ENCODE measurements around the gene KLF6. TPM values are rescaled to one million over a fixed set of nuclear protein-coding genes. Genes with fewer than 3 reads are reported as not detected.

Gene KLF6
- total RNA-seq, 2 experiments from 2014 or later: 116 to 120 TPM

- POLR2A ChIA-PET: no interaction called here
- Mint-ChIP-seq H3K27me3 (peaks cover 1% of the 10 kb centered on the region), H3K9me3 (no peaks in the 10 kb centered on the region), H3K36me3 (ENCODE audit: low read depth) (no peaks in the 10 kb centered on the region), H3K4me3 (no peak overlapping the region), H3K27ac (no peak overlapping the region), H3K4me1 (ENCODE audit: low read depth) (peaks cover 7% of the 10 kb centered on the region)
- CTCF ChIA-PET: interaction anchor here (1.4 kb wide), 1 partner anchor 11 kb away, joined by 3 read pairs; no protein-coding TSS in a partner anchor
- TF ChIP-seq, protein P1, sequence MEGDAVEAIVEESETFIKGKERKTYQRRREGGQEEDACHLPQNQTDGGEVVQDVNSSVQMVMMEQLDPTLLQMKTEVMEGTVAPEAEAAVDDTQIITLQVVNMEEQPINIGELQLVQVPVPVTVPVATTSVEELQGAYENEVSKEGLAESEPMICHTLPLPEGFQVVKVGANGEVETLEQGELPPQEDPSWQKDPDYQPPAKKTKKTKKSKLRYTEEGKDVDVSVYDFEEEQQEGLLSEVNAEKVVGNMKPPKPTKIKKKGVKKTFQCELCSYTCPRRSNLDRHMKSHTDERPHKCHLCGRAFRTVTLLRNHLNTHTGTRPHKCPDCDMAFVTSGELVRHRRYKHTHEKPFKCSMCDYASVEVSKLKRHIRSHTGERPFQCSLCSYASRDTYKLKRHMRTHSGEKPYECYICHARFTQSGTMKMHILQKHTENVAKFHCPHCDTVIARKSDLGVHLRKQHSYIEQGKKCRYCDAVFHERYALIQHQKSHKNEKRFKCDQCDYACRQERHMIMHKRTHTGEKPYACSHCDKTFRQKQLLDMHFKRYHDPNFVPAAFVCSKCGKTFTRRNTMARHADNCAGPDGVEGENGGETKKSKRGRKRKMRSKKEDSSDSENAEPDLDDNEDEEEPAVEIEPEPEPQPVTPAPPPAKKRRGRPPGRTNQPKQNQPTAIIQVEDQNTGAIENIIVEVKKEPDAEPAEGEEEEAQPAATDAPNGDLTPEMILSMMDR (IDR thresholded peaks at IDR 0.05): no peak
- intact Hi-C loops (cut with micrococcal nuclease): no loop called here
- no peak for DNase-seq
- ATAC-seq: no peak
Observed at GRCh38 chr10:3746634-3747033, 38.4 kb downstream of the KLF6 start.

GRCh38 chr10:3745521-3745920 is 39.5 kb downstream of the KLF6 start:
- Mint-ChIP-seq H3K4me3 (no peak overlapping the region), H3K9me3 (no peaks in the 10 kb centered on the region), H3K27ac (no peak overlapping the region), H3K4me1 (ENCODE audit: low read depth) (peaks cover 14% of the 10 kb centered on the region), H3K27me3 (peaks cover 1% of the 10 kb centered on the region), H3K36me3 (ENCODE audit: low read depth) (no peaks in the 10 kb centered on the region)
- CTCF ChIA-PET: interaction anchor here (1.0 kb wide), 1 partner anchor 505 kb away, joined by 3 read pairs; no protein-coding TSS in a partner anchor
- no peak for DNase-seq
- intact Hi-C loops (cut with micrococcal nuclease): no loop called here
- no peak for ATAC-seq
- POLR2A ChIA-PET: interaction anchor here (0.9 to 1.8 kb wide), 4 partner anchors 9 to 31 kb away, joined by 4 to 8 read pairs (median 5); no protein-coding TSS in a partner anchor
- TF ChIP-seq, protein P1 (IDR thresholded peaks at IDR 0.05): no peak

- CTCF ChIA-PET: interaction anchor here (1.0 to 1.5 kb wide), 3 partner anchors 13 to 206 kb away, joined by 3 to 4 read pairs (median 3); no protein-coding TSS in a partner anchor
- Mint-ChIP-seq H3K36me3 (ENCODE audit: low read depth) (no peaks in the 10 kb centered on the region), H3K27me3 (no peaks in the 10 kb centered on the region), H3K9me3 (no peaks in the 10 kb centered on the region), H3K27ac (peak overlapping the region; percentile 58), H3K4me1 (ENCODE audit: low read depth) (peaks cover 27% of the 10 kb centered on the region), H3K4me3 (no peak overlapping the region)
- intact Hi-C loops (cut with micrococcal nuclease): no loop called here
- ATAC-seq (no peak), DNase-seq (no peak)
- POLR2A ChIA-PET: interaction anchor here (1.4 to 2.6 kb wide), 2 partner anchors 8 to 13 kb away, joined by 8 to 10 read pairs; no protein-coding TSS in a partner anchor
- TF ChIP-seq, protein P1 (IDR thresholded peaks at IDR 0.05): no peak
Observed at GRCh38 chr10:3741688-3742461, 43.1 kb downstream of the KLF6 start.

GRCh38 chr10:3740157-3740871 is 44.7 kb downstream of the KLF6 start:
- ChIA-PET CTCF (interaction anchor here (0.6 to 1.2 kb wide), 2 partner anchors 17 to 18 kb away, joined by 3 to 6 read pairs; no protein-coding TSS in a partner anchor), POLR2A (interaction anchor here (0.8 to 2.6 kb wide), 10 partner anchors 10 to 70 kb away, joined by 3 to 12 read pairs (median 6); partner anchors contain the start of gene KLF6)
- intact Hi-C loops (cut with micrococcal nuclease): no loop called here
- Mint-ChIP-seq H3K27ac (peak overlapping the region; percentile 60), H3K9me3 (no peaks in the 10 kb centered on the region), H3K36me3 (ENCODE audit: low read depth) (no peaks in the 10 kb centered on the region), H3K27me3 (no peaks in the 10 kb centered on the region), H3K4me3 (no peak overlapping the region), H3K4me1 (ENCODE audit: low read depth) (peaks cover 27% of the 10 kb centered on the region)
- TF ChIP-seq, protein P1 (IDR thresholded peaks at IDR 0.05): no peak
- ATAC-seq: peak; percentile 86
- DNase-seq: no peak
